ENCODE measurements around the gene BOK. TPM values are rescaled to one million over a fixed set of nuclear protein-coding genes. Genes with fewer than 3 reads are reported as not detected.

BOK gene
- total RNA-seq = 6.9 and 8.7 TPM in 2 replicates
- long read RNA-seq = 0 reads

- no peak within 1 kb of the TSS for H3K27ac Mint-ChIP-seq (ENCODE audit: unreplicated experiment)
- peak within 1 kb of the TSS; percentile 87 for H3K4me3 Mint-ChIP-seq
- peaks cover 4% of the 10 kb centered on the region for H3K36me3 Mint-ChIP-seq (ENCODE audit: low read depth)
- no peak for TF ChIP-seq CTCF (conservative IDR thresholded peaks at IDR 0.05)
- DNase-seq (ENCODE audit: low read depth, low spot score) = peak; percentile 53
- peaks cover 3% of the 10 kb centered on the region for H3K9me3 Mint-ChIP-seq
- peaks cover 9% of the 10 kb centered on the region for H3K4me1 Mint-ChIP-seq
- peaks cover 33% of the 10 kb centered on the region for H3K27me3 Mint-ChIP-seq (ENCODE audit: low read depth)
Observed at GRCh38 chr2:241558532-241559322, at the start of gene BOK. Gene BOK (plus strand): TSS chr2:241558745. CDS start chr2:241559484, 739 bp downstream.

GRCh38 chr2:241509155-241509784, 49.3 kb upstream of the BOK start:
- H3K27me3 Mint-ChIP-seq (ENCODE audit: low read depth) = no peaks in the 10 kb centered on the region
- H3K9me3 Mint-ChIP-seq = no peaks in the 10 kb centered on the region
- no peak for DNase-seq (ENCODE audit: low read depth, low spot score)
- H3K36me3 Mint-ChIP-seq (ENCODE audit: low read depth) = no peaks in the 10 kb centered on the region
- H3K4me1 Mint-ChIP-seq = peaks cover 14% of the 10 kb centered on the region
- peak overlapping the region; percentile 83 for H3K4me3 Mint-ChIP-seq
- H3K27ac Mint-ChIP-seq (ENCODE audit: unreplicated experiment) = no peak overlapping the region
- no peak for TF ChIP-seq CTCF (conservative IDR thresholded peaks at IDR 0.05)

GRCh38 chr2:241511091-241511741, 47.3 kb upstream of the BOK start:
- H3K4me1 Mint-ChIP-seq = peaks cover 14% of the 10 kb centered on the region
- H3K27ac Mint-ChIP-seq (ENCODE audit: unreplicated experiment) = no peak overlapping the region
- TF ChIP-seq CTCF (conservative IDR thresholded peaks at IDR 0.05) = no peak
- H3K27me3 Mint-ChIP-seq (ENCODE audit: low read depth) = no peaks in the 10 kb centered on the region
- no peaks in the 10 kb centered on the region for H3K9me3 Mint-ChIP-seq
- no peak for DNase-seq (ENCODE audit: low read depth, low spot score)
- peak overlapping the region; percentile 79 for H3K4me3 Mint-ChIP-seq
- H3K36me3 Mint-ChIP-seq (ENCODE audit: low read depth) = no peaks in the 10 kb centered on the region

- H3K36me3 Mint-ChIP-seq (ENCODE audit: low read depth) = peaks cover 5% of the 10 kb centered on the region
- DNase-seq (ENCODE audit: low read depth, low spot score) = no peak
- no peak overlapping the region for H3K27ac Mint-ChIP-seq (ENCODE audit: unreplicated experiment)
- H3K4me1 Mint-ChIP-seq = peaks cover 2% of the 10 kb centered on the region
- H3K9me3 Mint-ChIP-seq = peaks cover 7% of the 10 kb centered on the region
- H3K27me3 Mint-ChIP-seq (ENCODE audit: low read depth) = peaks cover 2% of the 10 kb centered on the region
- no peak for TF ChIP-seq CTCF (conservative IDR thresholded peaks at IDR 0.05)
- H3K4me3 Mint-ChIP-seq = no peak overlapping the region
Observed at GRCh38 chr2:241514553-241514952, 44.0 kb upstream of the BOK start.

GRCh38 chr2:241514986-241515737, 43.4 kb upstream of the BOK start:
- peaks cover 2% of the 10 kb centered on the region for H3K27me3 Mint-ChIP-seq (ENCODE audit: low read depth)
- H3K4me1 Mint-ChIP-seq = no peaks in the 10 kb centered on the region
- no peak overlapping the region for H3K4me3 Mint-ChIP-seq
- DNase-seq (ENCODE audit: low read depth, low spot score) = no peak
- TF ChIP-seq CTCF (conservative IDR thresholded peaks at IDR 0.05) = no peak
- H3K9me3 Mint-ChIP-seq = peaks cover 7% of the 10 kb centered on the region
- H3K36me3 Mint-ChIP-seq (ENCODE audit: low read depth) = peaks cover 5% of the 10 kb centered on the region
- H3K27ac Mint-ChIP-seq (ENCODE audit: unreplicated experiment) = no peak overlapping the region
